Gastroesophageal sphincter (tissue), 3 donors: Measurements from ENCODE around the gene PREX1.

Experiments used
- POLR2AphosphoS5 ChIP-seq: sonication (generic); formaldehyde crosslinking; IDR thresholded peaks from one replicate; pipeline ENCODE4 v1.6.1; 2017; ENCODE audit warnings: antibody characterized with exemption
- TF ChIP-seq, protein P1 (sequence below), 4 experiments: fragments of 200-600 bp in 2 of 4; fragments of 450-650 bp in 2 of 4; sonication (generic) in 1 of 4; IDR thresholded peaks; one replicate each; pipeline ENCODE4 v1.5.1; 2017 to 2019; ENCODE audit warnings: antibody characterized with exemption in 4 of 4, mild to moderate bottlenecking in 2 of 4, moderate library complexity in 2 of 4

DNA sequence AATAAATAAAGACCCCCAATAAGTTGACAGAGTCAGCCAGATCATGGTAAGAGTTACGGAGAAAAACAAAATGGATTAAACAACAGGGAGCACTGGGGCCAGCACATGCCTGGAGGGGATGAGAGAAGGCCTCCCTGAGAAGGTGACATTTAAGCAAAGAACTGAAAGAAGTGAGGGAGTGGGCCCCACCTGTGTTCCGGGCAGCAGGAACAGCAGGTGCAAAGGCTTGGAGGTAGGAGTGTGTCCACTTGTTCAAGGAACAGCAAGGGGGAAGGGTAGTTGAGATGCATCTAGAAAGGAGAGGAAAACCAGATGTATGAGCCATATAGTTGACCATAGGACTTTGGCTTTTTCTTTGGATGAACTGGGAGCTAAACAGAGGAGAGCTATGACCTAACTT, 7.6 kb upstream of the PREX1 start:
- TF ChIP-seq, protein P1, sequence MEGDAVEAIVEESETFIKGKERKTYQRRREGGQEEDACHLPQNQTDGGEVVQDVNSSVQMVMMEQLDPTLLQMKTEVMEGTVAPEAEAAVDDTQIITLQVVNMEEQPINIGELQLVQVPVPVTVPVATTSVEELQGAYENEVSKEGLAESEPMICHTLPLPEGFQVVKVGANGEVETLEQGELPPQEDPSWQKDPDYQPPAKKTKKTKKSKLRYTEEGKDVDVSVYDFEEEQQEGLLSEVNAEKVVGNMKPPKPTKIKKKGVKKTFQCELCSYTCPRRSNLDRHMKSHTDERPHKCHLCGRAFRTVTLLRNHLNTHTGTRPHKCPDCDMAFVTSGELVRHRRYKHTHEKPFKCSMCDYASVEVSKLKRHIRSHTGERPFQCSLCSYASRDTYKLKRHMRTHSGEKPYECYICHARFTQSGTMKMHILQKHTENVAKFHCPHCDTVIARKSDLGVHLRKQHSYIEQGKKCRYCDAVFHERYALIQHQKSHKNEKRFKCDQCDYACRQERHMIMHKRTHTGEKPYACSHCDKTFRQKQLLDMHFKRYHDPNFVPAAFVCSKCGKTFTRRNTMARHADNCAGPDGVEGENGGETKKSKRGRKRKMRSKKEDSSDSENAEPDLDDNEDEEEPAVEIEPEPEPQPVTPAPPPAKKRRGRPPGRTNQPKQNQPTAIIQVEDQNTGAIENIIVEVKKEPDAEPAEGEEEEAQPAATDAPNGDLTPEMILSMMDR (IDR thresholded peaks at IDR 0.05): no peak
- TF ChIP-seq POLR2AphosphoS5: no peak
